Activated B cell treated with CpG ODN at 0.5 μM for 24 hours (primary cell): ENCODE results near the gene FHIT. TPM values are rescaled to one million over a fixed set of nuclear protein-coding genes. Genes with fewer than 3 reads are reported as not detected.

Source experiments
- ATAC-seq: fragments of 200-7000 bp; cut with Tn5 transposase; one replicate; pipeline ENCODE4 v1.10.0; 2021; ENCODE audit warnings: low read depth, mild to moderate bottlenecking, moderate library complexity
- CTCF ChIA-PET: fragments of 350-600 bp; sonication (Branson Sonifier 250); formaldehyde crosslinking; loops from one replicate; lab custom pipeline; 2021; ENCODE audit warnings: antibody characterized with exemption; lab: Charles Lee
- POLR2A ChIA-PET: fragments of 350-600 bp; sonication (Branson Sonifier 250); formaldehyde crosslinking; loops from one replicate; lab custom pipeline; 2021; ENCODE audit warnings: antibody characterized with exemption; lab: Charles Lee
- DNase-seq: peaks from one replicate; pipeline ENCODE4 v3.0.0; 2022
- H3K27ac Mint-ChIP-seq: one replicate; pipeline ENCODE4 v1.8.0; 2020; ENCODE audit warnings: mixed read lengths
- H3K27me3 Mint-ChIP-seq: one replicate; pipeline ENCODE4 v1.8.0; 2021; ENCODE audit warnings: mixed read lengths
- H3K36me3 Mint-ChIP-seq: one replicate; pipeline ENCODE4 v1.8.0; 2021; ENCODE audit warnings: low read depth, mixed read lengths
- H3K4me1 Mint-ChIP-seq: one replicate; pipeline ENCODE4 v1.8.0; 2021; ENCODE audit warnings: mixed read lengths
- H3K4me3 Mint-ChIP-seq: one replicate; pipeline ENCODE4 v1.8.0; 2020; ENCODE audit warnings: mild to moderate bottlenecking, mixed read lengths
- H3K9me3 Mint-ChIP-seq: one replicate; pipeline ENCODE4 v1.8.0; 2020; ENCODE audit warnings: mixed read lengths
- intact Hi-C: fragments of 100-400 bp; cut with micrococcal nuclease; formaldehyde crosslinking; loops from one replicate; pipeline ENCODE4 v1.15.1; 2024
- total RNA-seq: library from RNA; stranded (reverse); gene quantifications from 2 replicates; pipeline ENCODE4 v1.2.3, GENCODE V29; 2022
- TF ChIP-seq, protein P1 (sequence below): fragments of 200-600 bp; IDR thresholded peaks from one replicate; pipeline ENCODE4 v1.8.0; 2022; ENCODE audit warnings: antibody characterized with exemption, mild to moderate bottlenecking

FHIT gene
- total RNA-seq, 1 donor from 2014 or later = 5.5 TPM

GRCh38 chr3:61094608-61095007 lies 156.6 kb downstream of the FHIT start:
- H3K9me3 Mint-ChIP-seq = no peaks in the 10 kb centered on the region
- TF ChIP-seq, protein P1, sequence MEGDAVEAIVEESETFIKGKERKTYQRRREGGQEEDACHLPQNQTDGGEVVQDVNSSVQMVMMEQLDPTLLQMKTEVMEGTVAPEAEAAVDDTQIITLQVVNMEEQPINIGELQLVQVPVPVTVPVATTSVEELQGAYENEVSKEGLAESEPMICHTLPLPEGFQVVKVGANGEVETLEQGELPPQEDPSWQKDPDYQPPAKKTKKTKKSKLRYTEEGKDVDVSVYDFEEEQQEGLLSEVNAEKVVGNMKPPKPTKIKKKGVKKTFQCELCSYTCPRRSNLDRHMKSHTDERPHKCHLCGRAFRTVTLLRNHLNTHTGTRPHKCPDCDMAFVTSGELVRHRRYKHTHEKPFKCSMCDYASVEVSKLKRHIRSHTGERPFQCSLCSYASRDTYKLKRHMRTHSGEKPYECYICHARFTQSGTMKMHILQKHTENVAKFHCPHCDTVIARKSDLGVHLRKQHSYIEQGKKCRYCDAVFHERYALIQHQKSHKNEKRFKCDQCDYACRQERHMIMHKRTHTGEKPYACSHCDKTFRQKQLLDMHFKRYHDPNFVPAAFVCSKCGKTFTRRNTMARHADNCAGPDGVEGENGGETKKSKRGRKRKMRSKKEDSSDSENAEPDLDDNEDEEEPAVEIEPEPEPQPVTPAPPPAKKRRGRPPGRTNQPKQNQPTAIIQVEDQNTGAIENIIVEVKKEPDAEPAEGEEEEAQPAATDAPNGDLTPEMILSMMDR = no peak
- no peaks in the 10 kb centered on the region for H3K27me3 Mint-ChIP-seq
- no peak for ATAC-seq
- no peaks in the 10 kb centered on the region for H3K36me3 Mint-ChIP-seq
- no peak overlapping the region for H3K27ac Mint-ChIP-seq
- intact Hi-C loops = no loop called here
- H3K4me1 Mint-ChIP-seq = no peaks in the 10 kb centered on the region
- ChIA-PET CTCF (no interaction called here), POLR2A (no interaction called here)
- DNase-seq = no peak
- H3K4me3 Mint-ChIP-seq = no peak overlapping the region

DNA sequence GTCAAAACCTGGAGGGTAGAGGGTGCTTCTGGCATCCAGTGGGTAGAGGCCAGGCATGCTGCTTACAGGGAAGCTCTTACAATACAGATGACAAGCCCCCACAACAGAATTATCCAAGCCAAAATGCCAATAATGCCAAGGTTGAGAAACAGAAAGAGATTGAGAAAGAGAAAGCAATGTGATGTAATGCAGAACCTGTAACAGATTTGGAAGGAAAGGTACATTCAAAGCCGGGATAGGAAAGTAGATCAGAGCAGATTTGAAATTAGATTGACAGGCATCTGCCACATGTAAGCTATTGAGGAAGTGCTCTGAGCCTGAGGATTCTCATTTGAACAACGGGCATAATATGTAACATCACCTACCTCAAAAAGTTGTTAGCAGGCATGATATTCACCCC lies 157.9 kb downstream of the FHIT start:
- H3K4me3 Mint-ChIP-seq = no peak overlapping the region
- DNase-seq = no peak
- CTCF ChIA-PET = no interaction called here
- no peaks in the 10 kb centered on the region for H3K36me3 Mint-ChIP-seq
- H3K27ac Mint-ChIP-seq = no peak overlapping the region
- ATAC-seq = no peak
- H3K9me3 Mint-ChIP-seq = no peaks in the 10 kb centered on the region
- H3K27me3 Mint-ChIP-seq = no peaks in the 10 kb centered on the region
- no peaks in the 10 kb centered on the region for H3K4me1 Mint-ChIP-seq
- POLR2A ChIA-PET = no interaction called here
- intact Hi-C loops = no loop called here
- TF ChIP-seq, protein P1 = no peak

DNA sequence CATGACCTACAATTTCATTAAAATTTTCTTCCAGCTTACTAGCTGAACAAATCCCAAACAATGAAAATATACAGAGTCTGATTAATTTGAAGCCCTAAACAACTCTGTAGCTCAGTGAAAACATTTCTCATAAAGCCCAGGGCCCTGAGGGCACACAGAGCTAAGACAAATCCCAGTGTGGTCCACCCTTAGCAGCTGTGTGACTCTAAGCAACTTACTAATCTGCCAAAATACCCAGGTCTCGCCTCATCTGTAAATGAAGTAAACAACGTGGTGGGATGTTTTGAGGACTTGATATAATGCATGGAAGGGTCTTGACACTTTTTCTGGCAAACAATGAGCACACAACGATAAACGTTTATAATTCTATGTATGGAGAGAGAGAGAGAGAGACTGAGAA lies 158.4 kb downstream of the FHIT start:
- Mint-ChIP-seq H3K4me3 (no peak overlapping the region), H3K9me3 (no peaks in the 10 kb centered on the region), H3K27ac (no peak overlapping the region), H3K4me1 (no peaks in the 10 kb centered on the region), H3K27me3 (no peaks in the 10 kb centered on the region), H3K36me3 (no peaks in the 10 kb centered on the region)
- POLR2A ChIA-PET = no interaction called here
- CTCF ChIA-PET = no interaction called here
- ATAC-seq (no peak), DNase-seq (no peak)
- TF ChIP-seq, protein P1 = no peak
- intact Hi-C loops = no loop called here

- no peak overlapping the region for H3K4me3 Mint-ChIP-seq
- TF ChIP-seq, protein P1 = no peak
- H3K4me1 Mint-ChIP-seq = no peaks in the 10 kb centered on the region
- H3K9me3 Mint-ChIP-seq = no peaks in the 10 kb centered on the region
- no peaks in the 10 kb centered on the region for H3K36me3 Mint-ChIP-seq
- ATAC-seq (no peak), DNase-seq (no peak)
- ChIA-PET CTCF (no interaction called here), POLR2A (no interaction called here)
- no peaks in the 10 kb centered on the region for H3K27me3 Mint-ChIP-seq
- H3K27ac Mint-ChIP-seq = no peak overlapping the region
- intact Hi-C loops = no loop called here
Observed at GRCh38 chr3:61090389-61091169, 160.7 kb downstream of the FHIT start.

- POLR2A ChIA-PET = no interaction called here
- Mint-ChIP-seq H3K27me3 (no peaks in the 10 kb centered on the region), H3K27ac (no peak overlapping the region), H3K4me3 (no peak overlapping the region), H3K36me3 (no peaks in the 10 kb centered on the region), H3K9me3 (no peaks in the 10 kb centered on the region), H3K4me1 (no peaks in the 10 kb centered on the region)
- CTCF ChIA-PET = no interaction called here
- TF ChIP-seq, protein P1 = no peak
- ATAC-seq (no peak), DNase-seq (no peak)
- intact Hi-C loops = no loop called here
Observed at GRCh38 chr3:61087465-61087864, 163.8 kb downstream of the FHIT start.
